ENCODE data around the gene RNU7-1.
A peak's percentile ranks its signal among the peaks of the same experiment; 100 is the strongest.

RNU7-1 gene

DNA sequence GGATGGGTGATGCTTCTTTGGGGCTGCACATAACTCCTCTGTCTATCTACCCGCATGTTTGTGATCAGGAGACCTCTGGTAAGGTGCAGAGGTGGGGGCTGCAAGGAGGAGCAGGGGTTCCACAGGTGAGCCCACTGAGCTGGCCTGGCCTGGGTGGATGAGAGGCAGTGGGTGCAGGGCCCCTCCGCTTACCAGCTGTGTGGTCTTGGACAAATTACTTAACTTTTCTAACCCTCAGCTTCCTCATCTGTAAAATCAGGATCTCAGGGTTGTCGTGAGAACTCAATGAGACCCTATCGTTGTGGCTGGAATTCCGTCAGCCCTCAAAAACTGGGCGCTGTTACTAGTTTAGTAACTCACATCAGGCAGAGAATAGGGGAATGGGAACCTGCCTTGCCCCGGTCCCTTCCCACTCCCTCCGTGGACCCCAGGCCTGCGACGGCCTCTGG, 15.0 kb downstream of the RNU7-1 start:
- peaks cover 2% of the 10 kb centered on the region for H3K27me3 Mint-ChIP-seq (ENCODE audit: low read depth, poor library complexity)
- TF ChIP-seq, protein P1, sequence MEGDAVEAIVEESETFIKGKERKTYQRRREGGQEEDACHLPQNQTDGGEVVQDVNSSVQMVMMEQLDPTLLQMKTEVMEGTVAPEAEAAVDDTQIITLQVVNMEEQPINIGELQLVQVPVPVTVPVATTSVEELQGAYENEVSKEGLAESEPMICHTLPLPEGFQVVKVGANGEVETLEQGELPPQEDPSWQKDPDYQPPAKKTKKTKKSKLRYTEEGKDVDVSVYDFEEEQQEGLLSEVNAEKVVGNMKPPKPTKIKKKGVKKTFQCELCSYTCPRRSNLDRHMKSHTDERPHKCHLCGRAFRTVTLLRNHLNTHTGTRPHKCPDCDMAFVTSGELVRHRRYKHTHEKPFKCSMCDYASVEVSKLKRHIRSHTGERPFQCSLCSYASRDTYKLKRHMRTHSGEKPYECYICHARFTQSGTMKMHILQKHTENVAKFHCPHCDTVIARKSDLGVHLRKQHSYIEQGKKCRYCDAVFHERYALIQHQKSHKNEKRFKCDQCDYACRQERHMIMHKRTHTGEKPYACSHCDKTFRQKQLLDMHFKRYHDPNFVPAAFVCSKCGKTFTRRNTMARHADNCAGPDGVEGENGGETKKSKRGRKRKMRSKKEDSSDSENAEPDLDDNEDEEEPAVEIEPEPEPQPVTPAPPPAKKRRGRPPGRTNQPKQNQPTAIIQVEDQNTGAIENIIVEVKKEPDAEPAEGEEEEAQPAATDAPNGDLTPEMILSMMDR (IDR thresholded peaks at IDR 0.05) = no peak
- H3K36me3 Mint-ChIP-seq (ENCODE audit: low read depth) = no peaks in the 10 kb centered on the region
- peak overlapping the region; percentile 13 for H3K27ac Mint-ChIP-seq
- no peak overlapping the region for H3K4me3 Mint-ChIP-seq
- peaks cover 65% of the 10 kb centered on the region for H3K4me1 Mint-ChIP-seq
- no peaks in the 10 kb centered on the region for H3K9me3 Mint-ChIP-seq
- no peak for DNase-seq

DNA sequence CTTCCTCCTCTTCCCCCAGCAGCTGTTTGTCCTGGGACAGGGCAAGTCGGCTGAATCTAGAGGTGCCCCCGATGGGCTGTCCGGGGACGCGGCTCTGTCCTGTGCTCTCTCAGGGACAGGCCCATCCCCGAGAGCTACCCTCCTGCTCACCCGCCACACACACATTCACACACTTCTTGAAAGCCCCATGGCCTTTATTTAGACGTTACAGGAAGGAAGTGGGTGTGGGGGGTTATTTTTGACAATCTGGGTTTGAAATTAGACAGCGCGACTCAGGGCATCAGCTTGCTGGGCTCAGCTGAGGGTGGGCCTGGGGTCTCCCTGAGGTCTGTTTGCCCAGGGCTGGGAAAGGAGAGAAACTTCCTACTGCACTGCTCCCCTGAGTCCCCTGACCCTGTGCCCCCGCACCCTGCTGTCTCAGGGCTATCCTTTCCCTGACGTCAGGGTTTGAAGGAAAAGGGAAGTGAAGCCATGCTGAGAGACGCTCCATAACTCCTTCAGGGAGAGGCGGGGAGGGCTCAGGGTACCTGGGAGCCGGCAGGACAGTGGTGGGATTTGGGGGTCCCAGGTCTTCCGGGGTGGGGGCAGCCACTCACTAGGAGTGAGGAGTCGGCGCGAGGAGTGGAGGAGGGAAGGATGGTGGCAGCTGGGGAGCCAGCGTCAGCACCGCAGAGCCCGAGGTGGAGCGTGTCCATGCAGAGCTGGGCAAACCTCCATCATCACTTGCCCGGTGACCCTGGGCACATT, 15.6 kb downstream of the RNU7-1 start:
- Mint-ChIP-seq H3K4me3 (no peak overlapping the region), H3K27ac (peak overlapping the region; percentile 96)
- no peak for DNase-seq

DNA sequence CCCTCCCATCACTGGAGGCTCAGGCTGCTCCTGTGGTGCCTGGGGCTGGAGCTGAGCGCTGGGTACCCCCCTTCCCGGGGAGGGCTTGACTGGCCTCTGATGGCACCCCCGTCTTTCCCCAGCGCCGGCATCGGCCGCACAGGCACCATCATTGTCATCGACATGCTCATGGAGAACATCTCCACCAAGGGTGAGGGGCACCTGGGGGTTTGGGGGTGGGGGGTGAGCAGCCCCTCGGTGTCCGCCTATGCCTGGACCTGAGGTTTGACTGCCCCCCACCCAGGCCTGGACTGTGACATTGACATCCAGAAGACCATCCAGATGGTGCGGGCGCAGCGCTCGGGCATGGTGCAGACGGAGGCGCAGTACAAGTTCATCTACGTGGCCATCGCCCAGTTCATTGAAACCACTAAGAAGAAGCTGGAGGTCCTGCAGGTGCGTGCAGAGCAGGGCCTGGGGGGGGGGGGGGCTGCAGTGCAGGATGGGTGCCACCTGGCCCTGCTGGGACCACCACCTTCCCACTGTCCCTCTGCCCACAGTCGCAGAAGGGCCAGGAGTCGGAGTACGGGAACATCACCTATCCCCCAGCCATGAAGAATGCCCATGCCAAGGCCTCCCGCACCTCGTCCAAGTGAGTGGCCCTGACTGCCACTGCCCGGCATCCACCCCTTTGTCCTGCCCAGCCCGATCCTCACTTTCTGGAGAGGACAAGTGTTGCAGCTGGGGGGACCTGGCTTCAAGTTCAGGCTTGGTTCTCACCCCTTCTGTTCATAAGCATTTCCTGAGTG, 16.4 kb downstream of the RNU7-1 start:
- H3K36me3 Mint-ChIP-seq (ENCODE audit: low read depth) = no peaks in the 10 kb centered on the region
- H3K4me3 Mint-ChIP-seq = no peak overlapping the region
- no peak overlapping the region for H3K27ac Mint-ChIP-seq
- TF ChIP-seq, protein P1 (IDR thresholded peaks at IDR 0.05) = no peak
- no peak for DNase-seq
- H3K9me3 Mint-ChIP-seq = no peaks in the 10 kb centered on the region
- H3K27me3 Mint-ChIP-seq (ENCODE audit: low read depth, poor library complexity) = peaks cover 2% of the 10 kb centered on the region
- peaks cover 60% of the 10 kb centered on the region for H3K4me1 Mint-ChIP-seq

More for the DNA sequence above, 15.6 kb downstream of the RNU7-1 start:
- peaks cover 2% of the 10 kb centered on the region for H3K27me3 Mint-ChIP-seq (ENCODE audit: low read depth, poor library complexity)
- TF ChIP-seq, protein P1 (IDR thresholded peaks at IDR 0.05) = no peak
- H3K9me3 Mint-ChIP-seq = no peaks in the 10 kb centered on the region
- peaks cover 59% of the 10 kb centered on the region for H3K4me1 Mint-ChIP-seq
- no peaks in the 10 kb centered on the region for H3K36me3 Mint-ChIP-seq (ENCODE audit: low read depth)

DNA sequence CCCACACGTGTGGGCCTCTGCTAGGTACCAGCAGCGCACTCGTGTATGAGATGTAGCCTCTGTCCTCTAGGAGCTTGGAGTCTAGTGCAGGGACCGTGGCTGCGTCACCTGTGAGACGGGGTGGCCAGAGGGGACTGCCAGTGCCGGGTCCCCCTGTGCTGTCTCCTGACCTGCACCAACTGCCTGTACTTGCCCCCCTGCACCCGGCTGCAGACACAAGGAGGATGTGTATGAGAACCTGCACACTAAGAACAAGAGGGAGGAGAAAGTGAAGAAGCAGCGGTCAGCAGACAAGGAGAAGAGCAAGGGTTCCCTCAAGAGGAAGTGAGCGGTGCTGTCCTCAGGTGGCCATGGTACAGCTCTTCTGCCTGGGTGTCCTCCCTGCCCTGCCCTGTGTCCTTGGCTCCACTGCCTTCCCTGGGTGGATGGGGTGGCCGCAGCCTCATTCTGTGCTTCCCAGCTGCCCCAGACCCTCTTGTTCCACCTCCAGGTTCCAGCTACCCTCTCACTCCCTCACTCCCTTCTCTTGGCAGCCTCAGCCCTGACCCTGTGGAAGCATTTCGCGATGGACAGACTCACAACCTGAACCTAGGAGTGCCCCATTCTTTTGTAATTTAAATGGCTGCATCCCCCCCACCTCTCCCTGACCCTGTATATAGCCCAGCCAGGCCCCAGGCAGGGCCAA, 17.1 kb downstream of the RNU7-1 start:
- DNase-seq = no peak
- Mint-ChIP-seq H3K9me3 (no peaks in the 10 kb centered on the region), H3K4me3 (no peak overlapping the region), H3K27ac (peak overlapping the region; percentile 66), H3K4me1 (peaks cover 65% of the 10 kb centered on the region), H3K27me3 (ENCODE audit: low read depth, poor library complexity) (peaks cover 2% of the 10 kb centered on the region), H3K36me3 (ENCODE audit: low read depth) (peaks cover 7% of the 10 kb centered on the region)
- TF ChIP-seq, protein P1 (IDR thresholded peaks at IDR 0.05) = no peak

DNA sequence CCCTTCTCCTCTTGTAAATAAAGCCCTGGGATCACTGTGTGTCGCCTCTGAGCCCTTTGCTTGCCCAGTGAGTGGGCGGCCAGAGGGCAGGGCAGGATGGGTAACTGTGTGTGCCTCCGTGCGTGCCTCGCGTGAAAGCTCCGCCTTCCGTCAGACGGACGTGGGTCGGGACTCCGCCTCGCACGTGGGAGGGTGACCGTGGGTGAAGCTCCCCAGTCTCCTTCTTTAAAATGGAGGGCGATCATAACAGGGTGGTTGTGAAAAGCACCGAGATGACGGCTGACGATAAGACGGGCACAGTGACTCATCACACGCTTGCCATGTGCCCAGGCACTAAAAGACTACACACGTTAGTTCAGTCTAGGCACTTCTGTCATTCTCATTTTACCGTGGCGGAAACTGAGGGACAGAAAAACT, 17.7 kb downstream of the RNU7-1 start:
- H3K9me3 Mint-ChIP-seq = no peaks in the 10 kb centered on the region
- H3K4me1 Mint-ChIP-seq = peaks cover 60% of the 10 kb centered on the region
- no peak for DNase-seq
- TF ChIP-seq, protein P1 (IDR thresholded peaks at IDR 0.05) = no peak
- peak overlapping the region; percentile 45 for H3K27ac Mint-ChIP-seq
- H3K36me3 Mint-ChIP-seq (ENCODE audit: low read depth) = peaks cover 13% of the 10 kb centered on the region
- peak overlapping the region; percentile 77 for H3K4me3 Mint-ChIP-seq
- H3K27me3 Mint-ChIP-seq (ENCODE audit: low read depth, poor library complexity) = peaks cover 2% of the 10 kb centered on the region
